ENCODE results near the gene ASTN1. TPM values are rescaled to one million over a fixed set of nuclear protein-coding genes. Genes with fewer than 3 reads are reported as not detected.

Gene ASTN1
- total RNA-seq, 1 experiment from 2014 or later, result 0.05 TPM

GRCh38 chr1:176815621-176816020, 348.9 kb downstream of the ASTN1 start:
- Histone ChIP-seq H3K4me1 (ENCODE audit: control insufficient read depth, insufficient read depth, low read length) (no peaks in the 10 kb centered on the region), H3K9me3 (ENCODE audit: control insufficient read depth, insufficient read depth, low read depth, low read length) (no peaks in the 10 kb centered on the region), H3K4me3 (ENCODE audit: low read depth in 2 of 2, low read length in 2 of 2) (no peak overlapping the region), H3K36me3 (ENCODE audit: control insufficient read depth, insufficient read depth, low read length) (no peaks in the 10 kb centered on the region), H3K27ac (ENCODE audit: low read length) (no peak overlapping the region), H3K27me3 (ENCODE audit: control insufficient read depth, insufficient read depth, low read length) (no peaks in the 10 kb centered on the region)
- ATAC-seq (no peak), DNase-seq (ENCODE audit: low read depth, low spot score) (no peak)
- POLR2A ChIA-PET, result no interaction called here
- BruUV-seq (replicated peaks), result no TSS peak
- intact Hi-C loops (cut with micrococcal nuclease; ENCODE audit: unreplicated experiment), result no loop called here
- in situ Hi-C loops (cut with HindIII; ENCODE audit: low pct_unique_long_range_greater_than_20kb, low sequenced_read_pairs), result no loop called here
- TF ChIP-seq TCF7L2 (IDR thresholded peaks at IDR 0.05; ENCODE audit: low read depth, low read length) (no peak), CTCF (IDR thresholded peaks at IDR 0.05) (no peak), REST (IDR thresholded peaks at IDR 0.05; ENCODE audit: insufficient read depth in 1 of 2, low read depth in 2 of 2, low read length in 1 of 2) (no peak), SIN3A (IDR thresholded peaks at IDR 0.05; ENCODE audit: borderline replicate concordance, insufficient read depth, low read depth, low read length) (no peak), POLR2AphosphoS5 (IDR thresholded peaks at IDR 0.05; ENCODE audit: low read depth, low read length) (no peak)
- CTCF ChIA-PET, result no interaction called here

- BruUV-seq (replicated peaks), result no TSS peak
- ATAC-seq (no peak), DNase-seq (ENCODE audit: low read depth, low spot score) (no peak)
- in situ Hi-C loops (cut with HindIII; ENCODE audit: low pct_unique_long_range_greater_than_20kb, low sequenced_read_pairs), result no loop called here
- ChIA-PET CTCF (no interaction called here), POLR2A (no interaction called here)
- H3K9me3 ChIP-seq (ENCODE audit: control insufficient read depth, insufficient read depth, low read depth, low read length), result no peaks in the 10 kb centered on the region
- intact Hi-C loops (cut with micrococcal nuclease; ENCODE audit: unreplicated experiment), result no loop called here
- no peaks in the 10 kb centered on the region for H3K36me3 ChIP-seq (ENCODE audit: control insufficient read depth, insufficient read depth, low read length)
- TF ChIP-seq SIN3A (IDR thresholded peaks at IDR 0.05; ENCODE audit: borderline replicate concordance, insufficient read depth, low read depth, low read length), result no peak
- TF ChIP-seq REST (IDR thresholded peaks at IDR 0.05; ENCODE audit: insufficient read depth in 1 of 2, low read depth in 2 of 2, low read length in 1 of 2), result no peak
- no peak for TF ChIP-seq TCF7L2 (IDR thresholded peaks at IDR 0.05; ENCODE audit: low read depth, low read length)
- no peak for TF ChIP-seq POLR2AphosphoS5 (IDR thresholded peaks at IDR 0.05; ENCODE audit: low read depth, low read length)
- TF ChIP-seq CTCF (IDR thresholded peaks at IDR 0.05), result no peak
- no peak overlapping the region for H3K4me3 ChIP-seq (ENCODE audit: low read depth in 2 of 2, low read length in 2 of 2)
- H3K27me3 ChIP-seq (ENCODE audit: control insufficient read depth, insufficient read depth, low read length), result no peaks in the 10 kb centered on the region
- no peaks in the 10 kb centered on the region for H3K4me1 ChIP-seq (ENCODE audit: control insufficient read depth, insufficient read depth, low read length)
- H3K27ac ChIP-seq (ENCODE audit: low read length), result no peak overlapping the region
Observed at GRCh38 chr1:176811511-176812288, 352.8 kb downstream of the ASTN1 start.

Data from Panc1 (cell line).